Endothelial cell of umbilical vein (primary cell): Measurements from ENCODE around the gene CDRT15. TPM values are rescaled to one million over a fixed set of nuclear protein-coding genes. Genes with fewer than 3 reads are reported as not detected.

Experiments
- BruUV-seq: library from RNA; stranded (reverse); fragments of 400-500 nt; replicated peaks from 2 replicates; lab custom pipeline; 2021; lab: Mats Ljungman, UMichigan
- CTCF ChIA-PET: fragments of 300-600, 350-600 bp; sonication (Branson Sonifier 250); formaldehyde crosslinking; loops from one replicate; lab custom pipeline; 2021; ENCODE audit warnings: antibody characterized with exemption, inconsistent platforms; lab: Charles Lee
- POLR2A ChIA-PET: fragments of 300-600, 350-600 bp; sonication (Branson Sonifier 250); formaldehyde crosslinking; loops from one replicate; lab custom pipeline; 2021; ENCODE audit warnings: antibody characterized with exemption, inconsistent platforms; lab: Charles Lee
- DNase-seq: peaks from one replicate; pipeline ENCODE4 v3.0.0-alpha.2; 2011; ENCODE audit warnings: low read depth, low spot score
- FAIRE-seq: peaks from 2 replicates; lab custom pipeline; 2011; peaks lifted over from hg19 to GRCh38; lab: Jason Lieb, UNC
- H2AFZ ChIP-seq: 2 replicates; pipeline ENCODE4 v1.6.0; 2012; ENCODE audit warnings: low read depth, low read length, control low read depth, inconsistent platforms
- H3K27ac ChIP-seq: 2 replicates; pipeline ENCODE4 v1.5.1; 2011; ENCODE audit warnings: low read depth, mild to moderate bottlenecking, control low read depth, low read length, moderate library complexity; ENCODE audit not compliant: insufficient read depth
- H3K27me3 ChIP-seq, 2 experiments: 2 replicates each; pipeline versions ENCODE4 v1.6.0 to v1.6.1; 2011; ENCODE audit warnings: low read length in 2 of 2, mixed read lengths in 1 of 2; ENCODE audit not compliant: control insufficient read depth in 2 of 2, insufficient read depth in 2 of 2
- H3K36me3 ChIP-seq, 2 experiments: 2 replicates in 1 of 2; 3 replicates in 1 of 2; pipeline ENCODE4 v1.5.1; 2011; ENCODE audit warnings: low read length in 2 of 2, mild to moderate bottlenecking in 1 of 2, moderate library complexity in 1 of 2; ENCODE audit not compliant: control insufficient read depth in 2 of 2, insufficient read depth in 2 of 2; ENCODE audit errors: extremely low read depth in 1 of 2
- H3K4me1 ChIP-seq: 3 replicates; pipeline ENCODE4 v1.5.1; 2011; ENCODE audit warnings: mild to moderate bottlenecking, low read length; ENCODE audit not compliant: control insufficient read depth, insufficient read depth; ENCODE audit errors: extremely low read depth
- H3K4me2 ChIP-seq: 2 replicates; pipeline ENCODE4 v1.6.1; 2011; ENCODE audit warnings: low read length, control low read depth, mixed read lengths; ENCODE audit not compliant: insufficient read depth
- H3K4me3 ChIP-seq, 3 experiments: fragments of 200-600 bp in 1 of 3; sonication (generic), shearing (Covaris generic) in 1 of 3; replicated peaks in 1 of 3; 2 replicates each; pipeline ENCODE4 v1.5.1; 2011 to 2016; ENCODE audit warnings: control low read depth in 3 of 3, low read length in 3 of 3, mild to moderate bottlenecking in 2 of 3, inconsistent platforms in 1 of 3, low read depth in 1 of 3, moderate library complexity in 1 of 3; ENCODE audit not compliant: insufficient read depth in 1 of 3
- H3K79me2 ChIP-seq: 2 replicates; pipeline ENCODE4 v1.6.0; 2012; ENCODE audit warnings: low read length, inconsistent platforms; ENCODE audit not compliant: control insufficient read depth, insufficient read depth
- H3K9ac ChIP-seq: replicated peaks from 2 replicates; pipeline ENCODE3; 2011; ENCODE audit warnings: low read length, control low read depth; ENCODE audit not compliant: insufficient read depth; ENCODE audit errors: extremely low read depth
- H3K9me1 ChIP-seq: replicated peaks from 3 replicates; pipeline ENCODE4 v1.6.0; 2011; ENCODE audit warnings: mild to moderate bottlenecking, low read length; ENCODE audit not compliant: control insufficient read depth, insufficient read depth; ENCODE audit errors: extremely low read depth
- H3K9me3 ChIP-seq: replicated peaks from 2 replicates; pipeline ENCODE4 v1.5.1; 2012; ENCODE audit warnings: low read length, inconsistent platforms; ENCODE audit not compliant: control insufficient read depth, insufficient read depth
- H4K20me1 ChIP-seq: replicated peaks from 2 replicates; pipeline ENCODE3; 2011; ENCODE audit warnings: mild to moderate bottlenecking, low read length; ENCODE audit not compliant: control insufficient read depth, insufficient read depth; ENCODE audit errors: extremely low read depth
- CTCF ChIP-seq, 2 donors: IDR thresholded peaks; 1 replicate in 1 of 2; 2 replicates in 1 of 2; pipeline ENCODE4 v1.5.1; 2011; ENCODE audit warnings: low read length in 2 of 2, mild to moderate bottlenecking in 2 of 2, moderate library complexity in 2 of 2, control low read depth in 1 of 2, inconsistent platforms in 1 of 2, low read depth in 1 of 2; ENCODE audit not compliant: insufficient read depth in 1 of 2; ENCODE audit errors: extremely low read depth in 1 of 2
- EZH2 ChIP-seq: IDR thresholded peaks from 2 replicates; pipeline ENCODE4 v1.6.1; 2012; ENCODE audit warnings: borderline replicate concordance, low read depth, mild to moderate bottlenecking, moderate library complexity, low read length, inconsistent platforms; ENCODE audit not compliant: severe bottlenecking
- FOS ChIP-seq: IDR thresholded peaks from 2 replicates; pipeline ENCODE4 v1.6.1; 2011; ENCODE audit warnings: mild to moderate bottlenecking, low read length, moderate library complexity, borderline replicate concordance; ENCODE audit not compliant: insufficient read depth
- GATA2 ChIP-seq: IDR thresholded peaks from 2 replicates; pipeline ENCODE4 v1.7.0; 2011; ENCODE audit warnings: low read depth, mild to moderate bottlenecking, moderate library complexity, mixed read lengths, low read length; ENCODE audit not compliant: insufficient read length, insufficient read depth
- JUN ChIP-seq: IDR thresholded peaks from 2 replicates; pipeline ENCODE4 v1.6.1; 2011; ENCODE audit warnings: borderline replicate concordance, low read depth; ENCODE audit not compliant: insufficient read length, insufficient read depth
- MYC ChIP-seq: IDR thresholded peaks from one replicate; pipeline ENCODE4 v1.6.1; 2011; ENCODE audit warnings: mild to moderate bottlenecking, low read depth, low read length
- POLR2A ChIP-seq: IDR thresholded peaks from 2 replicates; pipeline ENCODE4 v1.6.1; 2012; ENCODE audit warnings: low read depth, mild to moderate bottlenecking, control low read depth, low read length
- POLR2AphosphoS5 ChIP-seq: IDR thresholded peaks from 2 replicates; pipeline ENCODE4 v1.6.1; 2012; ENCODE audit warnings: low read depth, mild to moderate bottlenecking, control low read depth, low read length, moderate library complexity; ENCODE audit not compliant: insufficient read depth
- dilution Hi-C: fragments of 300-500 bp; cut with MboI; formaldehyde crosslinking; loops from one replicate; pipeline ENCODE4 v1.15.0; 2019; ENCODE audit warnings: low sequenced_read_pairs; ENCODE audit not compliant: extremely low pct_ligation_motif_present
- intact Hi-C: fragments of 100-400 bp; cut with micrococcal nuclease; formaldehyde crosslinking; loops from one replicate; pipeline ENCODE4 v1.10.0; 2022
- polyA plus RNA-seq, 4 experiments: library from polyadenylated mRNA; depleted of rRNA in 3 of 4; stranded (reverse) in 3 of 4; unstranded in 1 of 4; fragments of >200 nt; gene quantifications; 2 replicates each; pipeline versions ENCODE4 v1.2.1 to v1.2.3, GENCODE V29; 2011 to 2012; ENCODE audit warnings: missing spikeins in 1 of 4
- total RNA-seq: library from RNA; stranded (reverse); gene quantifications from 2 replicates; pipeline ENCODE4 v1.2.3, GENCODE V29; 2021
- TF ChIP-seq, protein P1 (sequence below): IDR thresholded peaks from 2 replicates; pipeline ENCODE4 v1.6.1; 2011; ENCODE audit not compliant: insufficient read depth, insufficient read length

The CDRT15 gene
- total and polyA plus RNA-seq, 2 donors (not counting 3 experiments of a cell fraction or from before 2014, with no cell fraction given): not detected

DNA sequence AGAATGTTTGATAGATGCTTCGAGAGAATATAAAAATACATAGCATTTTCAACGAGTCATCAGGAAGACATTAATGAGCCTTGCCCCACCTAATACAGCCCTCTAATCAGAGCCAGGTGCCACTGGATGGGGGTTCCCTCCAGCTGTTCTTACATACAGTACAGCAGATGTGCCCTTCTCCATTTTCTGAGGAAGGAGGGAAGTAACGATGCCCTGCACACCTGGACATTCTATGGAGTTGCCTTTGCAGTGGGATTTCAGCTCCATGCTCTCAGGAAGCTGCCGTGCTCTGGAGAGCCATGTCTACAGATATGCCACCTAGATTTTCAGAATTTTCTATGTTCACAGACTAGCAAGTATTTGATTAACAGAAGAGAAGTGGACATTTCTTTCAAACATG lies 36.3 kb downstream of the CDRT15 start:
- DNase-seq (no peak), FAIRE-seq (no peak)
- Histone ChIP-seq H3K27me3 (no peaks in the 10 kb centered on the region), H3K27ac (no peak overlapping the region), H3K9me3 (no peaks in the 10 kb centered on the region), H2AFZ (no peak overlapping the region), H3K4me2 (no peak overlapping the region), H3K36me3 (no peaks in the 10 kb centered on the region), H3K79me2 (no peaks in the 10 kb centered on the region), H3K4me1 (peaks cover 7% of the 10 kb centered on the region), H3K4me3 (no peak overlapping the region), H3K9me1 (no peaks in the 10 kb centered on the region), H3K9ac (no peak overlapping the region), H4K20me1 (no peaks in the 10 kb centered on the region)
- POLR2A ChIA-PET: no interaction called here
- intact Hi-C loops (no loop called here), dilution Hi-C loops (no loop called here)
- TF ChIP-seq POLR2AphosphoS5: no peak
- TF ChIP-seq POLR2A: no peak
- no peak for TF ChIP-seq EZH2
- TF ChIP-seq MYC: no peak
- no peak for TF ChIP-seq CTCF (IDR thresholded peaks at IDR 0.05; ENCODE audit: extremely low read depth in 1 of 2, insufficient read depth in 1 of 2, low read depth in 1 of 2, low read length in 2 of 2)
- no peak for TF ChIP-seq FOS
- no peak for TF ChIP-seq JUN
- no peak for TF ChIP-seq GATA2
- TF ChIP-seq, protein P1, sequence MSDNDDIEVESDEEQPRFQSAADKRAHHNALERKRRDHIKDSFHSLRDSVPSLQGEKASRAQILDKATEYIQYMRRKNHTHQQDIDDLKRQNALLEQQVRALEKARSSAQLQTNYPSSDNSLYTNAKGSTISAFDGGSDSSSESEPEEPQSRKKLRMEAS: no peak
- CTCF ChIA-PET: no interaction called here
- BruUV-seq: no TSS peak
